Caco-2 (cell line): ENCODE measurements around the gene PAM16. TPM values are rescaled to one million over a fixed set of nuclear protein-coding genes. Genes with fewer than 3 reads are reported as not detected.

Experiments used
- BruUV-seq: library from RNA; stranded (reverse); fragments of 400-500 nt; replicated peaks from 2 replicates; lab custom pipeline; 2021; lab: Mats Ljungman, UMichigan
- CTCF ChIA-PET: fragments of 300-600 bp; sonication (Branson Sonifier 250); formaldehyde crosslinking; loops from one replicate; lab custom pipeline; 2022; ENCODE audit warnings: antibody characterized with exemption; lab: Charles Lee
- POLR2A ChIA-PET: fragments of 300-600 bp; sonication (Branson Sonifier 250); formaldehyde crosslinking; loops from one replicate; lab custom pipeline; 2022; ENCODE audit warnings: antibody characterized with exemption; lab: Charles Lee
- DNase-seq, 2 experiments: peaks; one replicate each; pipeline versions ENCODE4 v3.0.0 to v3.0.0-alpha.2; 2020 to 2022
- H3K27me3 ChIP-seq: replicated peaks from 2 replicates; pipeline ENCODE4 v1.6.0; 2011; ENCODE audit warnings: low read length; ENCODE audit not compliant: control insufficient read depth, insufficient read depth
- H3K36me3 ChIP-seq: 2 replicates; pipeline ENCODE4 v1.5.1; 2011; ENCODE audit warnings: low read length; ENCODE audit not compliant: control insufficient read depth, insufficient read depth
- H3K4me1 ChIP-seq: fragments of 250-450 bp; sonication (Bioruptor Pico); 2 replicates; pipeline ENCODE4 v1.5.1; 2020; ENCODE audit warnings: mild to moderate bottlenecking
- H3K4me3 ChIP-seq: 2 replicates; pipeline ENCODE4 v1.5.1; 2011; ENCODE audit warnings: low read depth, mild to moderate bottlenecking, control low read depth, low read length
- H3K9me3 ChIP-seq: fragments of 250-450 bp; sonication (Bioruptor Pico); 2 replicates; pipeline ENCODE4 v1.5.1; 2020; ENCODE audit warnings: mild to moderate bottlenecking, moderate library complexity
- H3K27ac Mint-ChIP-seq: one replicate; pipeline ENCODE4 v1.8.0; 2022; ENCODE audit warnings: mixed read lengths; ENCODE audit not compliant: unreplicated experiment
- H3K27me3 Mint-ChIP-seq: one replicate; pipeline ENCODE4 v1.8.0; 2022; ENCODE audit warnings: mixed read lengths; ENCODE audit not compliant: insufficient read depth, unreplicated experiment
- H3K36me3 Mint-ChIP-seq: one replicate; pipeline ENCODE4 v1.8.0; 2022; ENCODE audit warnings: mild to moderate bottlenecking, mixed read lengths; ENCODE audit not compliant: insufficient read depth, unreplicated experiment
- H3K4me1 Mint-ChIP-seq: one replicate; pipeline ENCODE4 v1.8.0; 2022; ENCODE audit warnings: low read depth, mixed read lengths; ENCODE audit not compliant: unreplicated experiment
- H3K4me3 Mint-ChIP-seq: one replicate; pipeline ENCODE4 v1.8.0; 2022; ENCODE audit warnings: mild to moderate bottlenecking, moderate library complexity, mixed read lengths; ENCODE audit not compliant: unreplicated experiment
- H3K9me3 Mint-ChIP-seq: one replicate; pipeline ENCODE4 v1.8.0; 2022; ENCODE audit warnings: mixed read lengths; ENCODE audit not compliant: unreplicated experiment
- CTCF ChIP-seq, 2 experiments: fragments of 200-600 bp in 1 of 2; IDR thresholded peaks; 1 replicate in 1 of 2; 2 replicates in 1 of 2; pipeline versions ENCODE4 v1.5.1 to v1.8.0; 2011 to 2022; ENCODE audit warnings: antibody characterized with exemption in 1 of 2, control low read depth in 1 of 2, inconsistent platforms in 1 of 2, low read depth in 1 of 2, low read length in 1 of 2, mild to moderate bottlenecking in 1 of 2, moderate library complexity in 1 of 2; ENCODE audit not compliant: insufficient read depth in 1 of 2, severe bottlenecking in 1 of 2, unreplicated experiment in 1 of 2
- intact Hi-C: fragments of 100-400 bp; cut with micrococcal nuclease; formaldehyde crosslinking; loops from one replicate; pipeline ENCODE4 v1.10.0; 2022; ENCODE audit not compliant: unreplicated experiment
- total RNA-seq: library from RNA; stranded (reverse); gene quantifications from 2 replicates; pipeline ENCODE4 v1.2.3, GENCODE V29; 2022

The PAM16 gene
- total RNA-seq, 1 experiment from 2014 or later = 74.1 TPM

- Histone ChIP-seq H3K27me3 (no peaks in the 10 kb centered on the region), H3K36me3 (no peaks in the 10 kb centered on the region; the same call in 1 of the 2 replicates), H3K9me3 (no peaks in the 10 kb centered on the region), H3K4me3 (peak overlapping the region; percentile 54), H3K4me1 (peaks cover 37% of the 10 kb centered on the region)
- no peak for DNase-seq
- CTCF ChIA-PET = no interaction called here
- POLR2A ChIA-PET = no interaction called here
- Mint-ChIP-seq H3K4me3 (peak overlapping the region; percentile 69), H3K9me3 (no peaks in the 10 kb centered on the region), H3K36me3 (peaks cover 3% of the 10 kb centered on the region), H3K27ac (no peak overlapping the region), H3K4me1 (no peaks in the 10 kb centered on the region), H3K27me3 (no peaks in the 10 kb centered on the region)
- intact Hi-C loops = no loop called here
- TF ChIP-seq CTCF (IDR thresholded peaks at IDR 0.05; ENCODE audit: insufficient read depth in 1 of 2, low read depth in 1 of 2, low read length in 1 of 2, severe bottlenecking in 1 of 2, unreplicated experiment in 1 of 2) = no peak
- no TSS peak for BruUV-seq
Measured at GRCh38 chr16:4372578-4373355, 21.6 kb upstream of the PAM16 start.

DNA sequence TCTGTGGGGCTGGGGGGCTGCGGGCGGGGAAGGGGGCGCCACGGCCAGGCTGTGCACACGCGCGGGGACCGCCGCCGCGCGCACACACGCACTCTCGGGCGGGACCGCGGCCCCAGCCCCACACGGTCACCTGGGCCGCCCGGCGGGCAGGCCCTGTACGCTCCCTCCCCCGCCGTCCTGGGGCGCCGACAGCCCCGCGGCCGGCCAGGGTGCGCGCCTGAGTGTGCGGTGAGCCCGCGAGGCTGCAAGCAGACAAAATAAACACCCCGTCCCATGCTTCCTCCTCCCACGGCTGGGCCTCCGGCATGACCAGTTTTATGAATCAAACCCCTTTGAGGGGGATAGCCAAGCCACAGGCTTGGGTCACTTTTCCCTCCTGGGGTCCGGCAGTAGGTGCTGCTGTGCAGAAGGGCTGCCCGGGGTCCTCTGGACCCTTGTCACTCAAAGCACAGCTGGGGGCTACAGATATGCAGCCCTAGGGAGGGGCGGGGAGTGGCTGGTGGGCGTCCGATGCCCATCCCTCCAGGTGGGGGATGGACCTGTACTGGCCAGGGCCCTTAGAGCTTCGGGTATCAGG lies 21.0 kb upstream of the PAM16 start:
- TF ChIP-seq CTCF (IDR thresholded peaks at IDR 0.05; ENCODE audit: insufficient read depth in 1 of 2, low read depth in 1 of 2, low read length in 1 of 2, severe bottlenecking in 1 of 2, unreplicated experiment in 1 of 2) = no peak
- Histone ChIP-seq H3K4me3 (peak overlapping the region; percentile 54), H3K4me1 (peaks cover 37% of the 10 kb centered on the region), H3K9me3 (no peaks in the 10 kb centered on the region), H3K36me3 (no peaks in the 10 kb centered on the region; the same call in 1 of the 2 replicates), H3K27me3 (no peaks in the 10 kb centered on the region)
- BruUV-seq = TSS peak; percentile 71
- intact Hi-C loops = no loop called here
- peak in 1 of 2 experiments; percentile 34 for DNase-seq
- POLR2A ChIA-PET = no interaction called here
- H3K9me3 Mint-ChIP-seq = no peaks in the 10 kb centered on the region
- H3K36me3 Mint-ChIP-seq = no peaks in the 10 kb centered on the region
- peak overlapping the region; percentile 69 for H3K4me3 Mint-ChIP-seq
- CTCF ChIA-PET = no interaction called here
- H3K4me1 Mint-ChIP-seq = no peaks in the 10 kb centered on the region
- H3K27me3 Mint-ChIP-seq = no peaks in the 10 kb centered on the region
- H3K27ac Mint-ChIP-seq = no peak overlapping the region

GRCh38 chr16:4371357-4372000 lies 20.4 kb upstream of the PAM16 start, which contains the start of gene VASN:
Gene VASN, plus strand, starts transcription at chr16:4371848. Its CDS starts 9,030 bp downstream, at chr16:4380878.
- H3K4me1 ChIP-seq = peaks cover 37% of the 10 kb centered on the region
- no peaks in the 10 kb centered on the region for H3K27me3 ChIP-seq
- ChIA-PET POLR2A (no interaction called here), CTCF (no interaction called here)
- DNase-seq = peak; percentile 72 to 86
- TF ChIP-seq CTCF (IDR thresholded peaks at IDR 0.05; ENCODE audit: insufficient read depth in 1 of 2, low read depth in 1 of 2, low read length in 1 of 2, severe bottlenecking in 1 of 2, unreplicated experiment in 1 of 2) = no peak
- no peaks in the 10 kb centered on the region; the same call in 1 of the 2 replicates for H3K36me3 ChIP-seq
- intact Hi-C loops = no loop called here
- no TSS peak for BruUV-seq
- no peaks in the 10 kb centered on the region for H3K9me3 ChIP-seq
- Mint-ChIP-seq H3K36me3 (no peaks in the 10 kb centered on the region), H3K4me1 (no peaks in the 10 kb centered on the region), H3K27me3 (no peaks in the 10 kb centered on the region), H3K4me3 (peak within 1 kb of the TSS; percentile 69), H3K9me3 (no peaks in the 10 kb centered on the region), H3K27ac (no peak within 1 kb of the TSS)
- H3K4me3 ChIP-seq = peak within 1 kb of the TSS; percentile 54
